HG03066 (cell line): ENCODE data around the gene PPP4R3A.
"Not testable (repeated sequence)": the region's sequence is repeated elsewhere in the genome, so short reads cannot be mapped to it uniquely, and the experiment has no call there.

Experiments
- ATAC-seq: cut with Tn5 transposase; IDR thresholded peaks from one replicate; pipeline ENCODE4 v1.9.1; 2021; ENCODE audit warnings: low read depth; ENCODE audit not compliant: unreplicated experiment

Gene PPP4R3A

GRCh38 chr14:91506226-91506625 is 3.9 kb downstream of the PPP4R3A start:
- no peak for ATAC-seq

DNA sequence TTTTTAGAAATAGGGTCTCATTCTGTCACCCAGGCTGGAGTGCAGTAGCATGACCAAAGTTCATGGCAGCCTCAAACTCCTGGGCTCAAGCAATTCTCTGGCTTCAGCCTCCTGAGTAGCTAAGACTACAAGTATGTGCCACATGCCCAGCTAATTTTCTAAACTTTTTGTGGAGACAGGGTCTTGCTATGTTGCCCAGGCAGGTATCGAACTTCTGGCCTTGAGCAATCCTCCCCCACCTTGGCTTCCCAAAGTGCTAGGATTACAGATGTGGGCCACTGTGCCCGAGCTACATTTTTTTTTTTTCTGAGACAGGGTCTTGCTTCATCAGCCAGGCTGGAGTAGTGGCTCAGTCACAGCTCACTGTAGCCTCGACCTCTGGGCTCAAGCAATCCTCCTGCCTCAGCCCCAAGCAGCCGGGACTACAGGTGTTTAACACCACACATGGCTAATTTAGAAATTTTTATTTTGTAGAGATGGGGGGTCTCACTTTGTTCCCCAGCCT is 7.1 kb downstream of the PPP4R3A start:
- no peak for ATAC-seq

DNA sequence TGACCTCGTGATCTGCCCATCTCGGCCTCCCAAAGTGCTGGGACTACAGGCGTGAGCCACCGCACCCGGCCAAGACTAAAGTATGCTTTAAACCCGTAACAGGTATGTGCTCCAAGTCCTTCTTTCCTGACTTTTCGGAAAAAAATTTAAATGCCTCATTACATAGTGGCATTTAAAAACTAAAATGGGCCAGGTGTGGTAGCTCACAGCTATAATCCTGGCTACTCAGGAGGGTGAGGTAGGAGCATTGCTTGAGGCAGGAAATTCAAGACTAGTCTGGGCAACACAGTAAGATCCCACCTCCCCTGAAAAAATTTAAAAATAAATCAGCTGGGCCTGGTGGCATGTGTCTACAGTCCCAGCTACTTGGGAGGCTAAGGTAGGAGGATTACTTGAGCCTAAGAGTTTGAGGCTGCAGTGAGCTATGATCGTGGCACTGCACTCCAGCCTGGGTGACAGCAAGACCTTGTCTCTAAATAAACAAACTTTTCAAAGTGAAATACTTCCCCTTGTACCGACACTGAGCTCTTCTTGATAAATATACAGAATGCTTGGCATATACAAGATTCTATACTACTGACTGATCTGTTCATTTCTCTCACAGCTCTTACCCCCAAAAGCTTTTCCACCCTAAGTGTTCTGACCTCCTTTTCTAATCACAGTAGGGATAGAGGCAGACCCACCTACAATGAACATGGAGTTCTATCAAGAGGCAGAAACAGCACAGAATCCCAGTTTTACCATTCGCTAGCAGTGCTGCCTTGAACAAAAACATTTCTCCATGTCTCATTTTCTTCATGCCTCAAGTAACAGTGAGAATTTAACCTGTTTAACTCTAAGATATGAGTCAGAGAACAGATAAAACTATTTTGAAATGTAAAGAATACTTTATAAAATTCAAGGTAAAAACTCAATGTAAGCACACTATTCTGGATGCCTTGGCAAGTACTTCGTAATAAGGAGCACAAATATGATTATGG is 7.9 kb downstream of the PPP4R3A start:
- no peak for ATAC-seq

GRCh38 chr14:91501348-91501747 is 8.8 kb downstream of the PPP4R3A start:
- no peak for ATAC-seq

DNA sequence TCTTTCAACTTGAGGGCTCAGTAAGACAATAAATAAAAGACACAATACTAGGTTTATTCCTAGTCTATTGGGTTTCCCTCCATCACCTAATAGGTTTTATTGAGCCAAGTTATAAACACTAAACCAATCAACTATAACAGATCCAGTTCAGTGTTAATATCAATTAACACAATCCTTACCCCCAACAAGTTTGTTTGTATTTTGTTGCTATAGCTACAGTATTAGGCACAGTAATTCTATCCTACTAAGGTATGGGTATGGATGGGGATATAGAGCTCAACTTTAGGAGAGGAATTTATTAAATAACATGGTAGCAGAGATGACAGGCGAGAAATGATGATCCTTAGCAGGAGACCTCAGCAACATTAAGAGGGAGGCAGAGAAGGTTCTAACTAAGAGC is 13.3 kb downstream of the PPP4R3A start:
- ATAC-seq, result no peak

- not testable (repeated sequence) for ATAC-seq
These were observed 15.6 kb downstream of the PPP4R3A start for GRCh38 chr14:91494392-91495065.

GRCh38 chr14:91493169-91493568 is 16.9 kb downstream of the PPP4R3A start:
- ATAC-seq, result no peak

GRCh38 chr14:91484744-91485143 is 25.4 kb downstream of the PPP4R3A start:
- ATAC-seq, result no peak

DNA sequence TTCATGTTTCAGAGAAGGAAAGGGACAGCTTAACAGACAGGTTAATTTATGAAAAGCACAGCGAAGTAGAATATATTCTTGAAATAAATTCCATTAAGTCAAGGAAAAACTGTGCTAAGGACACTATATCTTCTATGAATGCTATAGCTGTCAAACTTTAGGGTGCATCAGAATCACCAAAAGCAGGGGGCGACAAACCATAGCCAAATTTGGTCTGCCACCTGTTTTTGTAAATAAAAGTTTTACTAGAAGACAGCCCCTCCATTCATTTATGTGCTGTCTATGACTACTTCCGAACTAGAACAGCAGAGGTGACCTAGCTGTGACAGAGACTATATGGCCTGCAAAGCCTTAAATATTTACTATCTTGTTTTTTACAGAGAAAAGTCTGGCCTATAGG is 25.9 kb downstream of the PPP4R3A start:
- ATAC-seq, result no peak

GRCh38 chr14:91482263-91483013 is 27.7 kb downstream of the PPP4R3A start:
- no peak for ATAC-seq

DNA sequence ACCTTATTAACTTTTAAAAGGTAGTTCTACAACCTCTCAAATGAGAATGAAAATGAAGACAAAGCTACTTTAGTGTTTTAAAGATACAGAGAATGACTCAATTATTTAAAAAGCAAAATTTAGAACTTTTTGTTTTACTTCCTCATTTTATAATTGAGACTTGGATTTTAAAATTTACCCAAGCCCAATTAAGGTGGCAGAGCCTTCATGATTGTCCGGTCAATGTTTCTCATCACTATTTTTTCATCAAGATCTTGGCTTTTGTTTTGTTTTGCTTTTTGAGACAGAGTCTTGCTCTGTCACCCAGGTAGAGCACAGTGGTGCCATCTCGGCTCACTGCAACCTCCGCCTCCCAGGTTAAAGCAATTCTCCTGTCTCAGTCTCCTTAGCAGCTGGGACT is 32.7 kb downstream of the PPP4R3A start:
- no peak for ATAC-seq

- no peak for ATAC-seq
These were observed 37.1 kb downstream of the PPP4R3A start for GRCh38 chr14:91473046-91473445.

DNA sequence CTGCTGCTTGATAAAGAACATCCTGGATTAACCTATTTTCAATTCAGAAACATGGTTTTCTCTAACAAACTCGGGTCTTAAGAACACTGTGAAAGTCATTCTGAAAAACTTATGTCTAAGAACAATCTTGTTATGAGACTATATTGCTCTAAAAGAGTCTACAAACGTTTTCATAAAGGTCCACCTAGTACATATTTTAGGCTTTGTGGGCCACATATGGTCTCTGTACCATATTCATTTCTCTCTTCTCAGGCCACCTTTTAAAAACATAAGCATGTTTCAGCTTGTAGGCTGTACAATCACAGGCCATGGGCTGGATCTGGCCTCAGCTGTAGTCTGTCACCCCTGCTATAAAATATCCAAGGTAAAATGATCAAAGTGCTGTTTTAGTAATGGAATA is 39.9 kb downstream of the PPP4R3A start:
- ATAC-seq, result no peak

DNA sequence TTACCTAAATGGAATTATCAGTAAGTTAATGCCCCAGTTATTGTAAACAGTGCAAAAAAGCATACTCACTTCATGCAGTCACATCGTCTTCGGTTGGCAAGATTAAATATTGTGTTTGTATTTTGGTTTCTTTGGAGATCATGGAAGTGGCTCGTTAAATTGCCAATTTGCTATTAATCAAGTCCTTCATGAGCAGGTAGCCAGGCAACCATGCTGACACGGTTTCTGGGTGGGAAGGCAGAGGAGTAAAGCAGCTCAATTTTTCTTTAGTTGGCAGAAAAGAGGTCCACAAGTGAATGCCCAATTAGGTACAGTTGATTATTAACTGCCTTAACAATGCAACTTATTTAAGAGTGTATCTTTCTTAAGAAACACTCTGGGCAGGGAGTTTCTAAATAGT is 43.9 kb downstream of the PPP4R3A start:
- no peak for ATAC-seq

- ATAC-seq, result no peak
These were observed 45.4 kb downstream of the PPP4R3A start for GRCh38 chr14:91464615-91465205.

DNA sequence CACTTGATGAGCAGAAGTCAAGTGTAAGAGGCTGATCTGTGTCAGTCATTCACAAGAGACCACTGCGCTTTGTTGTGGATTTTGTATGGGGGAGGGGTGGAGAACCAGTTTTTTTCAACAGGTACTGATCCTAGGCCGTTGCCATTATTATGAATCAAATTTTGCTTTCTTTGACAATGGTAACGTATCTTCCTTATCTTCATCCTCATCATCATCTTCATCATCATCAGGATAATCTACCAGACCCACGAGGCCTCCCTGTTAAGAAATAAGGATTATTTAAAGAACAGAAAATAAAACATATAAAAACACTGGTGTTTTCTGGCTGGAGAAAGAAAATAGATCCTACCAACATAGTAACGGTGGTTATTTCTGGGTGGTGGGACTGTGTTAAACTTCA is 51.5 kb downstream of the PPP4R3A start:
- ATAC-seq, result no peak

- ATAC-seq, result no peak
These were observed 53.8 kb downstream of the PPP4R3A start for GRCh38 chr14:91456283-91456682.

DNA sequence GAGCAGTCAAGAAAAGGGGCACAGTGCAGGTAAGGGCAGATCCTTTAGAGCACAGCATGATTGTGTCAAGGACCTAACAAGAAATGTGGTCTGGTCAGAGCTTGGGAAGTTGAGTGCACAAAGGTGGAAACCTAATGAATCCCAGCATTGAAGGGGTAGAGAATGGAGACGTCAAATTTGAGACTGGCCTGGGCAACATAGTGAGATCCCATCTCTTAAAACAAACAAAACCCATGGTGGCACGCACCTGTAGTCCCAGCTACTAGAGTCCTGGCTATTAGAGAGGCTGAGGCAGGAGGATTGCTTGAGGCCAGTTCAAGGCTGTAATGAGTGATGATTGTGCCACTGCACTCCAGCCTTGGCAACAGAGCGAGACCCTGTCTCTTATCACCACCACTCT is 55.5 kb downstream of the PPP4R3A start:
- ATAC-seq, result no peak

- ATAC-seq, result no peak
These were observed 56.0 kb downstream of the PPP4R3A start for GRCh38 chr14:91454155-91454554.

GRCh38 chr14:91453744-91454143 is 56.4 kb downstream of the PPP4R3A start:
- ATAC-seq, result no peak
